Parathyroid adenoma (tissue), 2 donors: ENCODE measurements around the gene ARHGEF33.
A peak's percentile ranks its signal among the peaks of the same experiment; 100 is the strongest.

Experiments
- H2AFZ ChIP-seq: fragments of 300-600 bp; sonication (generic); one replicate; pipeline ENCODE4 v1.7.0; 2017; ENCODE audit warnings: antibody characterized with exemption, mild to moderate bottlenecking
- H3K27ac ChIP-seq: fragments of 300-600 bp; sonication (generic); one replicate; pipeline ENCODE4 v1.7.0; 2017
- H3K27me3 ChIP-seq: fragments of 300-600 bp; sonication (generic); one replicate; pipeline ENCODE4 v1.7.0; 2017; ENCODE audit warnings: low read length; ENCODE audit not compliant: control insufficient read depth, insufficient read depth
- H3K36me3 ChIP-seq: fragments of 300-600 bp; sonication (generic); one replicate; pipeline ENCODE4 v1.7.0; 2017; ENCODE audit warnings: low read length; ENCODE audit not compliant: control insufficient read depth, insufficient read depth
- H3K4me1 ChIP-seq: fragments of 300-600 bp; sonication (generic); one replicate; pipeline ENCODE4 v1.7.0; 2017; ENCODE audit warnings: control low read depth
- H3K4me2 ChIP-seq: fragments of 300-600 bp; sonication (generic); one replicate; pipeline ENCODE4 v1.7.0; 2017; ENCODE audit warnings: low read length
- H3K4me3 ChIP-seq: fragments of 300-600 bp; sonication (generic); one replicate; pipeline ENCODE4 v1.7.0; 2017; ENCODE audit warnings: low read depth, low read length
- H3K79me2 ChIP-seq: fragments of 300-600 bp; sonication (generic); one replicate; pipeline ENCODE4 v1.7.0; 2017; ENCODE audit warnings: control low read depth
- H3K9ac ChIP-seq: fragments of 300-600 bp; sonication (generic); one replicate; pipeline ENCODE4 v1.7.0; 2017; ENCODE audit warnings: mild to moderate bottlenecking
- H3K9me3 ChIP-seq: fragments of 300-600 bp; sonication (generic); one replicate; pipeline ENCODE4 v1.7.0; 2017; ENCODE audit warnings: low read length; ENCODE audit not compliant: control insufficient read depth
- TF ChIP-seq, protein P1 (sequence below): fragments of 300-600 bp; sonication (generic); IDR thresholded peaks from one replicate; pipeline ENCODE4 v1.7.0; 2017; ENCODE audit warnings: antibody characterized with exemption, mild to moderate bottlenecking
- donor health status: primary hyperparathyroidism.

ARHGEF33 gene

DNA sequence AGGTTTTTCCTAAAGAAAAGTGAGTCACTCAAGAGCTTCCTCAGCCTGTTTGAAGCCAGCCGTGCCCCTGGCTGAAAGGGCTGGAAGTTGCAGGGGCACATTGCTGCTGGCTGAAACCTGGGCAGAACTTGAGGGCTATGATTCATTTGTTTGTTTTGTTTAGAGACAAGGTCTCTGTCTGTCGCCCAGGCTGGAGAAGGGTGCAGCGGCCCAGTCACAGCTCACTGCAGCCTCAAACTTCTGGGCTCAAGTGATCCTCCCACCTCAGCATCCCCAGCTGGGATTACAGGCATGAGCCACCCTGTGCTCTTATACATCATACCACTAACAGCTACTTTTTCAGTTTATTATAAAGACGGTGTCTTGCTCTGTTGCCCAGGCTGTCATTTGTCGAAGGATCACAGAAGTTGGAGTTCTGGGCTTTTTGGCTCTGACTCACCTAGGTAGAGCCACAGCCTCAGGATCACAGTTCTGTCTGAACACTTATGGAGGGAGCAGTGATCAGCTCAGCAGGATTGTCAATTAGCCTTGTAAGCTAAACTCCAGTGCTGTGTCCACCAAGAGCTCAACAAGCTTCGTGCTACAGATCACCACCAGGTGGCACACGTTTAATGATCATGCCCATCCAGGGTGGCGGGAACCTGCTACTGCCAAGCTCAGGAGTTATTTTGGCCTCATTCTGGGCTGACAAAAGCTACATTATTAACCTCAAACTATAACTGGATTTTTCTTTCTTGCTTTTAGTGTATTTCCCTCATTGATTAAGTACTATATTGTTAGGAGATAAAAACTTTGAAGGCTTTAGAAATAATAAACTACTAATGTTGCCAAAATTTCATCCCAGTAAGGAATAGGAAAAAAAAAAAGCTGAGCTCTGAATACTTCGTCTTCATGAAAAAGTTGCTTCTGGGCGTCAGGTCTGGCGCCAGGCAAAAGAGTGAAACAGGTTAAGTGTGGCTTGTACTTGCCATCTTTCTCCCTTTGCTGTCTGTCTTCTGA lies 57.9 kb downstream of the ARHGEF33 start:
- H3K36me3 ChIP-seq, result no peaks in the 10 kb centered on the region
- H3K9me3 ChIP-seq, result no peaks in the 10 kb centered on the region
- no peak overlapping the region for H2AFZ ChIP-seq
- H3K9ac ChIP-seq, result no peak overlapping the region
- no peak overlapping the region for H3K27ac ChIP-seq
- no peak overlapping the region for H3K4me2 ChIP-seq
- H3K79me2 ChIP-seq, result no peaks in the 10 kb centered on the region
- H3K4me1 ChIP-seq, result no peaks in the 10 kb centered on the region
- H3K4me3 ChIP-seq, result no peak overlapping the region
- TF ChIP-seq, protein P1, sequence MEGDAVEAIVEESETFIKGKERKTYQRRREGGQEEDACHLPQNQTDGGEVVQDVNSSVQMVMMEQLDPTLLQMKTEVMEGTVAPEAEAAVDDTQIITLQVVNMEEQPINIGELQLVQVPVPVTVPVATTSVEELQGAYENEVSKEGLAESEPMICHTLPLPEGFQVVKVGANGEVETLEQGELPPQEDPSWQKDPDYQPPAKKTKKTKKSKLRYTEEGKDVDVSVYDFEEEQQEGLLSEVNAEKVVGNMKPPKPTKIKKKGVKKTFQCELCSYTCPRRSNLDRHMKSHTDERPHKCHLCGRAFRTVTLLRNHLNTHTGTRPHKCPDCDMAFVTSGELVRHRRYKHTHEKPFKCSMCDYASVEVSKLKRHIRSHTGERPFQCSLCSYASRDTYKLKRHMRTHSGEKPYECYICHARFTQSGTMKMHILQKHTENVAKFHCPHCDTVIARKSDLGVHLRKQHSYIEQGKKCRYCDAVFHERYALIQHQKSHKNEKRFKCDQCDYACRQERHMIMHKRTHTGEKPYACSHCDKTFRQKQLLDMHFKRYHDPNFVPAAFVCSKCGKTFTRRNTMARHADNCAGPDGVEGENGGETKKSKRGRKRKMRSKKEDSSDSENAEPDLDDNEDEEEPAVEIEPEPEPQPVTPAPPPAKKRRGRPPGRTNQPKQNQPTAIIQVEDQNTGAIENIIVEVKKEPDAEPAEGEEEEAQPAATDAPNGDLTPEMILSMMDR, result peak; percentile 68
- no peaks in the 10 kb centered on the region for H3K27me3 ChIP-seq

DNA sequence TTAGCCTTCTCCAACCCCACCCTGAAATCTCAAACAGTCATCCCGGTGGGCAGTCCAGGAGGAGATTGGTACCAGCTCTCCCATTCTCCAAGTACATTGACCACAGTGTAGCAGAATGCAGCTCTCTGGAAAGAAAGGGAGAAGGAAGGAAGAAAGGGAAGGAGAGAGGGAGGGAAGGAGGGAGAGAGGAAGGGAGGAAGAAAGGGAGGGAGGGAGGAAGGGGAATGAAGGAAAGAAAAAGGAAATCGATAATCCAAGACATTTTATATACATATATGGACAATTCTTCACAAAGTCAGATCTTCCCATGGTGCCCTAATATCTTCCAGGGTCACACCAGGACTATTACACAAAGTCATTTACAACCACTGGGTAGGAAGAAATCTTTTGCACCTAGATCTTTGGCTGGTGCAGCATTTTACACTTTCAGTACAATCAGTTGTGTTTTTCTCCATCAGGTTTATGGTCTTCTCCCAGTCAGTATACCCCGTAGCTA lies 58.8 kb downstream of the ARHGEF33 start:
- H3K9ac ChIP-seq, result no peak overlapping the region
- no peaks in the 10 kb centered on the region for H3K9me3 ChIP-seq
- H3K4me2 ChIP-seq, result no peak overlapping the region
- no peaks in the 10 kb centered on the region for H3K4me1 ChIP-seq
- TF ChIP-seq, protein P1, result no peak
- no peaks in the 10 kb centered on the region for H3K27me3 ChIP-seq
- no peak overlapping the region for H3K27ac ChIP-seq
- H2AFZ ChIP-seq, result no peak overlapping the region
- H3K36me3 ChIP-seq, result no peaks in the 10 kb centered on the region
- no peak overlapping the region for H3K4me3 ChIP-seq
- H3K79me2 ChIP-seq, result no peaks in the 10 kb centered on the region

DNA sequence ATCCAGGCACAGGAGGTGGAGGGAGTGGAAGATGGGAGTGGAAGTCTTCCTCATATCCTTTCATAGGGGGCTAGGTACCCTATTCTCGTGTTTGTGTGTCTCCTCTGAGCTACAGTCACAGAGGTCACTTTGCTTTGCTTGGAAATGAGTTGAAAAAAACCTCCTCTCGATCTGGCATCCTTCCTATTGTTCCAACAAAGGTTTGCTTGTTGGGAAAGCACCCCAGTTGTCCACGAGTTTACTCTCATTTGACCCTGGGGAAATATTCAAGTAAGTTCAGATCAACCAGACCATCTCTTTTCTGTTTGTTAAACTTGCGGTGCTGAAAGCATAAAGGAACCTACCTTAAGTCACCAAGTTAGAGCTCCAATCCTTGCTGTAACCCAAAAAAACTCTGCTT lies 59.3 kb downstream of the ARHGEF33 start:
- TF ChIP-seq, protein P1, result no peak
- Histone ChIP-seq H3K27ac (no peak overlapping the region), H3K9ac (no peak overlapping the region), H3K4me1 (no peaks in the 10 kb centered on the region), H3K36me3 (no peaks in the 10 kb centered on the region), H3K79me2 (no peaks in the 10 kb centered on the region), H3K4me3 (no peak overlapping the region), H3K27me3 (no peaks in the 10 kb centered on the region), H3K9me3 (no peaks in the 10 kb centered on the region), H2AFZ (no peak overlapping the region), H3K4me2 (no peak overlapping the region)

DNA sequence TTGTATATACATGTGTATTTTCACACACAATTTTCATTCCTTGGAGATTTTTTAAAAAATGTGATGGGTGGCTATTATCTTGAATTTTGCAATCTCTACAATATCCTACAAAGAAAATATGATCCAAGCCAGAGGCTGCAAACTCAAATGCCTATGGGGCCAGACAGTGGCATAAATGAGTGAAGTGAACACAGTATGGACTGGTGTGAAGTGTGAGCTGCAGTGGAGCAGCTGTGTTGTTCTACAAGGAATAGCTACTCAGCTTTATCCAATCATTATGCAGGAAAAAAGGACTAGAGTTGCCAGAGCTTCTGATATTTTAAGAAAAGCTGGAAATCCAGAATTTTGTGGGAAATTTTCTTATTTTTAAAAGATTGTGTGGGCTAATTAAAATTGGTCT lies 62.1 kb downstream of the ARHGEF33 start:
- TF ChIP-seq, protein P1, result no peak
- no peaks in the 10 kb centered on the region for H3K4me1 ChIP-seq

More for the DNA sequence above, 62.1 kb downstream of the ARHGEF33 start:
- Histone ChIP-seq H3K36me3 (no peaks in the 10 kb centered on the region), H3K79me2 (no peaks in the 10 kb centered on the region), H3K9me3 (no peaks in the 10 kb centered on the region), H3K27me3 (no peaks in the 10 kb centered on the region), H3K9ac (no peak overlapping the region), H3K4me2 (no peak overlapping the region), H3K4me3 (no peak overlapping the region), H2AFZ (no peak overlapping the region), H3K27ac (no peak overlapping the region)
